Activated CD4-positive, alpha-beta T cell treated with anti-CD3 and anti-CD28 coated beads for 4 hours (primary cell): Measurements from ENCODE around the gene TIMM10.

Experiments used
- DNase-seq, 2 donors: peaks; one replicate each; pipeline ENCODE4 v3.0.0-alpha.2; 2020

TIMM10 gene

GRCh38 chr11:57530596-57531507 is at the start of gene TIMM10:
TIMM10 (minus strand) TSS chr11:57530754; CDS start chr11:57530189, 565 bp downstream.
- DNase-seq: peak; percentile 91 to 94

DNA sequence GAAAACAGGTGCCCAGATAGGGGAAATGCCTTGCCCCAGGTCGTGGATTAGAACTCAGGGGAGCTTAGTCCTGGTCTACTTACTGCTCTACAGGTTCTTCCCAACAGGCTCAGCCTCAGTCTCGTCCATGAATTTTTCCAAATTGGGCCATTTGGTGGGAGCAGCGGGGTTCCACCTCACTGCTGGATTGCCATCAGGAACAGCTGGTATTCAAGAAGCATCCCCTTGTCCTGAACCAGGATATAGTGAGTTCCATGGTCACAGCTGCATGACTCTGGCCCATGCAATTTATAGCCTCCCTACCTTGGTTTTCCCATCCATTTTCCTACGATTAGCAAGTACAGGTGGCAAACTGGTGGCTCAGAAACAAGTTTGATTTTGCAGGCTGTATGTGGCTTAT is 43.5 kb upstream of the TIMM10 start:
- no peak for DNase-seq

- no peak for DNase-seq
These were observed 41.1 kb upstream of the TIMM10 start for GRCh38 chr11:57571606-57572005.

GRCh38 chr11:57568330-57568766 is 37.8 kb upstream of the TIMM10 start:
- DNase-seq: peak; percentile 83 to 90

DNA sequence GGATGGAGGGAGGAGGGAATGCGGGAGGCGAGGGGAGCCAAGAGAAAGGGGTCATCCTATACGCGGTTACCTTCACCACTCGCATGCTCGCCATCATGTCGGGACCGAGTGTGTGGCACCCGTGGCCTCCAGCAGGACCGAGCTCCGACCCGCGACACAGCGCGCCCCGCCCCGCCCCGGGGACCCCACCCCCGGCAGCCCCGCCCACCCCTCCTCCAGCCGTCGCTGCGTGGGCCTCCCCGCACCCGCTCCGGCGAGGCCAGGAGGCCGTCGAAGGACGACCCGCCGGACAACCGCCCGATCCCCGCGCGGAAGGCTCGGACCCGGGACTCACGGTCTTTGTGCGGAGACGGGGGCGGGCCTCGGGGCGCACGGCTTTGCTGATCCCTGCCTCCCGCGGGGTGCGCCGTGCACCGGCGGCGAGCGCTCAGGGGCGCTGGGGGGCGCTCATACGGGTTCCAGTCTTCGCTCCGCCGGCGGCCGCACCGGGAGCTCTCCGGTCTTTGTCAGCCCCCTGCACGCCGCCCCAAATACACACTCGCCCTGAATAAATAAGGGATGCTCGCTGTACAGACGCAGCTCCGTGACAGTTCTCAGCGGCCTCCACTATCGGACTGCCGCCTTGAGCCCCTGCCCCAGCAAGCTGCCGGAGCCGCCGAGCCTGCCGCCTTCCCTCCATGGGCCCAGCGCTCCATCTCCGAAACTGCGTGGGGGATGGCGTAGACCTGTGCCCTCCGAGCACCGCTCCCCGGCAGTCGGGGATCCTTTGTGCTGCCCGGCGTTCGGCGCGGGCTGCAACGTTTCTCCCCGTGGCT is 37.2 kb upstream of the TIMM10 start, which contains the start of gene UBE2L6:
UBE2L6 (minus strand) TSS at position 158 of the 815 bp plus-strand sequence; CDS start at position 97, 61 bp downstream.
- DNase-seq: peak; percentile 65 to 78

DNA sequence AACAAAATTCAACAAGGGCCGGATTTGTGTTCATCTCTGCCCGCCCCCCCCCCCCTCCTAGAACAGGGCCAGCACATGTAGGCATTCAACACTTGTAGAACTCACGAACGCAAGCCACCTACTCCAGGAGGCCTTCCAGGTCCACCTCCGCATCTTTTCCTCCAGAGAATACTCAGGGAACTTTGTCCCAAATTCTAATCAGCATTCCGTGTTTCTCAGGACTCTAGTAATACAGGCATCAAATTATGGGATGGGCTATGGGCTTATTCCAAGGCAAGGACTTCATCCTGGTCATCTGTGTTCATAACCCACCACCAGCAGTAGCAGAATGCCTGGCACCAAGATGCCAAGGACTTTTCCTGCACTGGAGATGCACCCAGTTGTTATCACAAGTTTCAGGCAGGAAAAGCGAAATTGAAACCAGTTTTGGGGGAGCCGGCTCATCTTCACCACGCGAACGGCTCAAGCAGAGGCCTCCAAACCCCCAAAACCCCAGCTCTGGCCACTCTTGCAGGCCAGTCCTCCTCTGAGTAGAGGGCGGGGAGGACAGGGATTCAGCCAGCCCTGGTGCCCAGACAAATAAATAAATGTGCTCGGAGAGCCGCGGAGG is 36.5 kb upstream of the TIMM10 start:
- peak; percentile 46 to 47 for DNase-seq

GRCh38 chr11:57566005-57566904 is 35.7 kb upstream of the TIMM10 start:
- DNase-seq: peak; percentile 53 to 56

GRCh38 chr11:57562596-57562995 is 32.0 kb upstream of the TIMM10 start:
- DNase-seq: no peak

GRCh38 chr11:57560146-57560545 is 29.6 kb upstream of the TIMM10 start:
- no peak for DNase-seq

GRCh38 chr11:57556041-57556440 is 25.5 kb upstream of the TIMM10 start:
- DNase-seq: no peak

DNA sequence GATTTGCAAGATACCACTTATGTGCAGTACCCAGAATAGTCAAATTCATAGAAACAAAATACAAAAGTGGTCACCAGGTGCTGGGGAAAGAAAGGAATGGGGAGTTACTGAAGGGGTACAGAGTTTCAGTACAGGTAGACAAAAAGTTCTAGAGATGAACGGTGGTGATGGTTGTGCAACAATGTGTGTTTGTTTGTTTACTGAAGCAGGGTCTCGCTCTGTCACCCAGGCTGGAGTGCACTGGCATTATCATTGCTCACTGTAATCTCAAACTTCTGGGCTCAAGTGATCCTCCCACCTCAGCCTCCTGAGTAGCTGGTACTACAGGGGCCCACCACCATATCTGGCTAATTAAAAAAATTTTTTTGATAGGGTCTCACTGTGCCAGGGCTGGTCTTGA is 24.8 kb upstream of the TIMM10 start:
- DNase-seq: no peak

DNA sequence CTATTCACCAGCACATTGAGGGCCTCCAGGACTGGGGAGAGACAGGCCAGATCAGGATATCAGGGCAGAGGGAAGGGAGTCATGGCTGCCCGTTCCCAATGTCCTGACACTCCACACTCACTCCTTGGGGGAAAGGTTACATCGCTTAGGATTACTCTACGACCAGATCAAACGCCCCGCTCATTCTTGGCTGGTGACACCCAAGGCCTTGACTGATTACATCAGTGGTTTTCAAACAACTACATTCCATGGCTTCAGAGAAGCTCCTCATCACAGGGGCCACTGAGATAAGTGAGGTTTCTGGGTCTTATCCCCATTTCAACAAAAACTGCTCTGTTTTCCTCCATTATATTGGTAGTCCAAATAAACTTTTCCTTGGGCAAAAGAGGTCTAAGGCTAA is 21.9 kb upstream of the TIMM10 start:
- no peak for DNase-seq

GRCh38 chr11:57551941-57552340 is 21.4 kb upstream of the TIMM10 start:
- DNase-seq: no peak

- DNase-seq: no peak
These were observed 19.4 kb upstream of the TIMM10 start for GRCh38 chr11:57549983-57550382.

- DNase-seq: no peak
These were observed 17.4 kb upstream of the TIMM10 start for GRCh38 chr11:57547854-57548377.

DNA sequence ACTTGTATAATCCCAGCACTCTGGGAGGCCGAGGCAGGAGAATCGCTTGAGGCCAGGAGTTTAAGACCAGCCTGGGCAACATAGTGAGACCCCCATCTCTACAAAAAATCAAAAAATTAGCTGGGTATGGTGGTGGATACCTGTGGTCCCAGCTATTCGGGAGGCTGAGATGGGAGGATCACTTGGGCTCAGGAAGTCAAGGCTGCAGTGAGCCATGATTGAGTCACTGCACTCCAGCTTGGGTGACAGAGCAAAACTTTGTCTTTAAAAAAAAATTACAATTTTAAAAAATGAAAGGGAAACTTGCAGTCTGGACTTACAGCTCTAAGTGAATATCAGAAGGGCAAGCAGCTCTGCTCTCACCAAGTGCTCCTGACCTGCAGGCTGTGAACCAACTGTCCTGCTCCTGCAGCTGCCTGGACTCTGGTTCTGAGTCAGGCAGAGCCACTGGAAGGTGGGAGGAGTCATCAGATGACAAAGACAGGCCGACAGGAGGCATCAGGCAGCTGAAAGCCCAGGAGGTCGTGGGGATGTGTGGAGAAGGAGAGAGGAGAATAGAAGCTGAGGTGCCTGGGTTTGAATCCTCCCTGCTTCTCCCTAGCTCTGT is 16.4 kb upstream of the TIMM10 start:
- DNase-seq: no peak

GRCh38 chr11:57546451-57546850 is 15.9 kb upstream of the TIMM10 start:
- DNase-seq: no peak

DNA sequence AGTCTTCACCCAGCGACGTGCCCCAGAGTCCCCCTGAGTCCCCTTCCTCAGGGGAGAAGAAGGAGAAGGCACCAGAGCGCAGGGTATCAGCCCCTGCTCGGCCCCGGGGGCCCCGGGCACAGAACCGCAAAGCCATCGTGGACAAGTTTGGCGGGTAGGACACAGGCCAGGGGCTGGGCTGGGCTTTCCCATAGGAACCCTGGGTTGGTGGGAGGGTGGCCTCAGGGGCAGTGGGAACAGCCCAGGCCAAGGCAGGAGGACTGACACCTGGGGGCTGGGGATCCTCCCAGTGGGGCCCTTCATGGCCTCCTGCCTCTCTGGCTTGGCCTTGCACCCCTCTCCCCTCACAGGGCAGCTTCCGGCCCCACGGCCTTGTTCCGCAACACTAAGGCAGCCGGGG is 15.3 kb upstream of the TIMM10 start:
- DNase-seq: no peak

DNA sequence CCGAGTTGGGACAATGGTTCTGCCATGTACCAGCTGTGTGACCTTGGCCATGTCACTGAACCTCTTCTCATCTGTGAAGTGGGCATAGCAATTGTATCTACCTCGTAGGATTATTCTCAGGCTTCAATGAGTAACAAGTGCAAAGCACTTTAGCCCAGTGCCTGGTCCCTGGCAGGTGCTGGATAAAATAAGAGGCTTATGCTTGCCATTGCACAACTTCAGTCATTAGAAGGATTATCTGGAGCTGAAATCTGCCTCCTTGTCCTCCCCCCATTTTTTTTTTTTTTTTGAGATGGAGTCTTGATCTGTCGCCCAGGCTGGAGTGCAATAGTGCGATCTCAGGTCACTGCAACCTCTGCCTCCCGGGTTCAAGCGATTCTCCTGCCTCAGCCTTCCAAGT is 14.0 kb upstream of the TIMM10 start:
- DNase-seq: no peak

DNA sequence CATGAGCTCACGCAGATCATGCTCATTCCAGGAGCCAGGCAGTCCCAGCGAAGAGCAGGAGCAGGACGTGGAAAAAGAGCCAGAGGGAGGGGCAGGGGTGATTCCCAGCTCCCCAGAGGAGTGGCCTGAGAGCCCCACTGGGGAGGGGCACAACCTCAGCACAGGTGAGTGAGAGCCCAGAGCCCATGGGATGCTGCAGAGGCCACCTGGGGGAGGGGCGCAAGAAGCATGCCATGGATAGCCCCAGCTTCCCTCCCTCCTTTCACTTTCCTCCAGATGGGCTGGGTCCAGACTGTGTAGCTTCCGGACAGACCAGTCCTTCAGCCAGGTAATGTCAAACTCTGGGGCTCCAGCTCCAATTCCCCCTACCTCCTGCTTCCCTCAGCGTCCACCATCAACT is 13.0 kb upstream of the TIMM10 start:
- DNase-seq: no peak

DNA sequence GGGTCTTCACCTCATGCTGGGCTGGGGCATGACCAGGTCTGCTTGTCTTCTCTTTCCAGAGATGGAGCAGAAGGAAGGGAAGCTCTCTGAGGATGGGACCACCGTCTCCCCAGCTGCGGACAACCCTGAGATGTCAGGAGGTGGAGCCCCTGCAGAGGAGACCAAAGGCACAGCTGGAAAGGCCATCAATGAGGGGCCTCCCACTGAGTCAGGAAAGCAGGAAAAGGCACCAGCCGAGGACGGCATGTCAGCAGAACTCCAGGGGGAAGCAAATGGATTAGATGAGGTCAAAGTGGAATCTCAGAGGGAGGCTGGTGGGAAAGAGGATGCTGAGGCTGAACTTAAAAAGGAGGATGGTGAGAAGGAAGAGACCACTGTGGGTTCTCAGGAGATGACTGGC is 12.0 kb upstream of the TIMM10 start:
- DNase-seq: no peak
